Keratinocyte (primary cell): ENCODE measurements around the gene THBS4.

ENCODE experiments used
- EZH2 ChIP-seq: IDR thresholded peaks from one replicate; pipeline ENCODE4 v1.6.1; 2012; ENCODE audit warnings: inconsistent platforms, mild to moderate bottlenecking, low read length, moderate library complexity
- TF ChIP-seq, protein P1 (sequence below), 3 experiments: IDR thresholded peaks in 1 of 3; conservative IDR thresholded peaks in 1 of 3; optimal IDR thresholded peaks in 1 of 3; 2 replicates in 2 of 3; 3 replicates in 1 of 3; pipeline versions ENCODE3 to v1.5.1; 2011; ENCODE audit warnings: low read length in 3 of 3, mild to moderate bottlenecking in 3 of 3, moderate library complexity in 2 of 3, control low read depth in 1 of 3, inconsistent platforms in 1 of 3; ENCODE audit not compliant: insufficient read depth in 2 of 3; ENCODE audit errors: extremely low read depth in 1 of 3

DNA sequence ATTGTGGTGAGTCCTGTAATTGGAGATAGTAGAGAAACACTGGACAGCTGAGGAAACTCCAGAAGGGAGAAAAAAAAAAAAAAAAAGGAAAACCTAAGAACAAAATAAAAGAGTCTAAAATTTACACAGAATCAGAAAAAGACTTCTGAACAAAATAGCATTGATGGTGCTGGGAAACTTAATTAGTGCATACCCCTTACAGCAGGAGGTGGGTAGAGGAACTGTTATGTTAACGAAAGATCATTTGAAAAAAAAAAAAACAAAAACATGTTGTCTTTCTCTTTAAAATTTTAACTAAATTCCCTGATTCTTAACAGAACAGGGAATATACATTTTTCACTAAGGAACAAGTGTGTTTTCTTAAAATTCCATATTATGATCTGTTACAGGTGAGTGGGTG, 32.5 kb upstream of the THBS4 start:
- TF ChIP-seq, protein P1, sequence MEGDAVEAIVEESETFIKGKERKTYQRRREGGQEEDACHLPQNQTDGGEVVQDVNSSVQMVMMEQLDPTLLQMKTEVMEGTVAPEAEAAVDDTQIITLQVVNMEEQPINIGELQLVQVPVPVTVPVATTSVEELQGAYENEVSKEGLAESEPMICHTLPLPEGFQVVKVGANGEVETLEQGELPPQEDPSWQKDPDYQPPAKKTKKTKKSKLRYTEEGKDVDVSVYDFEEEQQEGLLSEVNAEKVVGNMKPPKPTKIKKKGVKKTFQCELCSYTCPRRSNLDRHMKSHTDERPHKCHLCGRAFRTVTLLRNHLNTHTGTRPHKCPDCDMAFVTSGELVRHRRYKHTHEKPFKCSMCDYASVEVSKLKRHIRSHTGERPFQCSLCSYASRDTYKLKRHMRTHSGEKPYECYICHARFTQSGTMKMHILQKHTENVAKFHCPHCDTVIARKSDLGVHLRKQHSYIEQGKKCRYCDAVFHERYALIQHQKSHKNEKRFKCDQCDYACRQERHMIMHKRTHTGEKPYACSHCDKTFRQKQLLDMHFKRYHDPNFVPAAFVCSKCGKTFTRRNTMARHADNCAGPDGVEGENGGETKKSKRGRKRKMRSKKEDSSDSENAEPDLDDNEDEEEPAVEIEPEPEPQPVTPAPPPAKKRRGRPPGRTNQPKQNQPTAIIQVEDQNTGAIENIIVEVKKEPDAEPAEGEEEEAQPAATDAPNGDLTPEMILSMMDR (optimal IDR thresholded peaks at IDR 0.05 in 1 of 3, IDR thresholded peaks at IDR 0.05 in 1 of 3, conservative IDR thresholded peaks at IDR 0.05 in 1 of 3; ENCODE audit: extremely low read depth in 1 of 3, insufficient read depth in 2 of 3, low read length in 3 of 3): no peak
- no peak for TF ChIP-seq EZH2
